ENCODE data around the gene PFAS.

GRCh38 chr17:8255499-8255898 lies 6.4 kb downstream of the PFAS start:
- TF ChIP-seq EZH2 (IDR thresholded peaks at IDR 0.05) (no peak), POLR2AphosphoS5 (IDR thresholded peaks at IDR 0.05; ENCODE audit: borderline replicate concordance, low read depth, low read length) (no peak), FOXP2 (optimal IDR thresholded peaks at IDR 0.05; ENCODE audit: control extremely low read depth, extremely low read length, insufficient read depth) (no peak)

All from SK-N-MC (cell line).